ENCODE results near the gene LTBP1.

The LTBP1 gene

DNA sequence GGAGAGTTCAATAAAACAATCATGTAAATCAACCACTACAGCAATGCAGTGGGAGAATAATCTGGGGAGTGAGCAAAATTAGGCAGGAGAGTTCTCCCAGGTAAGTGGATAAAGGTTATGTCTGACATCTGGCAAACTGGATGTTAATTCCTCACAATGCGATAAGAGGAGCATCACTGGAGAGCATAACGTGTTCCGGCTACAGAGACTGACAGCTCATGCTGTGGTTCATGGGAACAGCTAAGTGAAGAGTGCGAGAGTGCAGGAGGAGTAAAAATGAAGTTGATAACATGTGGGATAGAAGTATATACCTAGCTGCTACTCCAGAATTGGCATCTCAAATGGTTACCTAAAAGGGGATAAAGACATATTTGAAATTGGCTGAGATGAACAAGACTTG is 153.2 kb downstream of the LTBP1 start:
- no peak for DNase-seq (ENCODE audit: low spot score)
- in situ Hi-C loops (cut with MboI; ENCODE audit: low sequenced_read_pairs, unreplicated experiment): no loop called here
- TF ChIP-seq, protein P1, sequence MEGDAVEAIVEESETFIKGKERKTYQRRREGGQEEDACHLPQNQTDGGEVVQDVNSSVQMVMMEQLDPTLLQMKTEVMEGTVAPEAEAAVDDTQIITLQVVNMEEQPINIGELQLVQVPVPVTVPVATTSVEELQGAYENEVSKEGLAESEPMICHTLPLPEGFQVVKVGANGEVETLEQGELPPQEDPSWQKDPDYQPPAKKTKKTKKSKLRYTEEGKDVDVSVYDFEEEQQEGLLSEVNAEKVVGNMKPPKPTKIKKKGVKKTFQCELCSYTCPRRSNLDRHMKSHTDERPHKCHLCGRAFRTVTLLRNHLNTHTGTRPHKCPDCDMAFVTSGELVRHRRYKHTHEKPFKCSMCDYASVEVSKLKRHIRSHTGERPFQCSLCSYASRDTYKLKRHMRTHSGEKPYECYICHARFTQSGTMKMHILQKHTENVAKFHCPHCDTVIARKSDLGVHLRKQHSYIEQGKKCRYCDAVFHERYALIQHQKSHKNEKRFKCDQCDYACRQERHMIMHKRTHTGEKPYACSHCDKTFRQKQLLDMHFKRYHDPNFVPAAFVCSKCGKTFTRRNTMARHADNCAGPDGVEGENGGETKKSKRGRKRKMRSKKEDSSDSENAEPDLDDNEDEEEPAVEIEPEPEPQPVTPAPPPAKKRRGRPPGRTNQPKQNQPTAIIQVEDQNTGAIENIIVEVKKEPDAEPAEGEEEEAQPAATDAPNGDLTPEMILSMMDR (IDR thresholded peaks at IDR 0.05; ENCODE audit: borderline replicate concordance, control extremely low read depth, extremely low read depth, insufficient read depth, missing control alignments): no peak

DNA sequence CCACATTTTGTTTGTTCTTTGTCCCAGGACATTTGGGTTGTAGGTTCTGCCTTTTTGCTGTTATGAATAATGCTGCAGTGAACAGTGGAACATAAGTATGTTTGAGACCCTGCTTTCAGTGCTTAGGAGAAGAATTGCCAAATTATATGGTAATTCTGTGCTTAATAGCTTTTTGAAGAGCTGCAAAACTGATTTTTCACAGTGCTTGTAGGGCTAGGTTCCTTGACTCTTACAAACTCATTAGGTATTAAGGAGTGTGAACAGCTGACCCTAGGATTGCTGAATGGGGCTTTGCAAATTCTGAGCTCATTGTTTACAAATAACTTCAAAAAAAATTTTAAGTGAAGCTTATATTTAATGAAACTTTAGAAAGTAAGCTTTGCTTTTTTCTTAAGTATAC is 154.2 kb downstream of the LTBP1 start:
- TF ChIP-seq, protein P1 (IDR thresholded peaks at IDR 0.05; ENCODE audit: borderline replicate concordance, control extremely low read depth, extremely low read depth, insufficient read depth, missing control alignments): no peak
- no peak for DNase-seq (ENCODE audit: low spot score)

DNA sequence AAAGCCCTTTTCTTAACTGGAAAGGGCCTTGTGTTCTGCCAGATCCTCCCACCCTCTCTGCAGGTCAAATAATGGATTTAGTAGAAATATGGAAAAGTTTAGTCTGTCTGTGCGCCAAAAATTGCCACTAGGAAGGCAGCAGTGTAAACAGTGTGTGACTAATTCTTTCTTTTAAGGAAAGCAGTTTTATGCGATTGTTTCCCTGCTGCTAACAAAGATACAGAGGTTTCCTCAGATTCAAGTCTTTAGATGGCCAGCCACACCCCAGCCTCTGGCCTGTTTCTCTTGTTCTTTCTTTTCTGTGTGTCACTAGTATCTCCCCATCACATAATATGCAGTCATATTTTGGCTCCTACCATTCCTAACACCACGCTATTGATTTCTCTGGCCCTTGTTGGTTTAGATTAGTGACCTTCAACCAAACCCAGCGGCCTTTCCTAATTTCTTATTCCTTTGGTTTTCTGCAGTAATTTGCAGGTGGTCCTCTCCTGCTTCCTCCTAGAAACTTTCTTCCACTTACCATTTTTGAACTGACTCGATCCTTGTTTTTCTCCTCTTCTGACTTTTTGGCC is 157.4 kb downstream of the LTBP1 start:
- in situ Hi-C loops (cut with MboI; ENCODE audit: low sequenced_read_pairs, unreplicated experiment): no loop called here
- no peak for DNase-seq (ENCODE audit: low spot score)
- TF ChIP-seq, protein P1 (IDR thresholded peaks at IDR 0.05; ENCODE audit: borderline replicate concordance, control extremely low read depth, extremely low read depth, insufficient read depth, missing control alignments): no peak

More for the DNA sequence above, 154.2 kb downstream of the LTBP1 start:
- in situ Hi-C loops (cut with MboI; ENCODE audit: low sequenced_read_pairs, unreplicated experiment): no loop called here

DNA sequence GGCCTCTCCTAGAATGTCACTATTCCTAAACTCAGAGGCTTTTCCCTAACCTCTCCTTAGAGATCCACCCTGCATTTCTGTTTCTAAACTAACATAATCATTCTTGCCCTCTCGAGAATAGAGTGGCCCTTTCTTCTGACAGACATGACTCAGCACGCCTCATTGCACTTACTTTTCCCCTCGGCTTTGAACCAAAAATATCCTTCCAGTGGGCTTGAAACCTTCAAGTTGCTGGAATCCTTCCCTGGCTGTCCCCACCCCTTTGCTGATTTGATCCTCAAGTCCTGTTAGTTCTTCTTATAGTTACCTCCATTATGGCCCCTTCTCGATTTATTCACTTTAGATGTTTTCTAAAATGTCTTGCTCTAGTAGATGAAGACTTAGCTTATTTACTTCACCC is 158.0 kb downstream of the LTBP1 start:
- TF ChIP-seq, protein P1 (IDR thresholded peaks at IDR 0.05; ENCODE audit: borderline replicate concordance, control extremely low read depth, extremely low read depth, insufficient read depth, missing control alignments): no peak
- in situ Hi-C loops (cut with MboI; ENCODE audit: low sequenced_read_pairs, unreplicated experiment): no loop called here
- no peak for DNase-seq (ENCODE audit: low spot score)

DNA sequence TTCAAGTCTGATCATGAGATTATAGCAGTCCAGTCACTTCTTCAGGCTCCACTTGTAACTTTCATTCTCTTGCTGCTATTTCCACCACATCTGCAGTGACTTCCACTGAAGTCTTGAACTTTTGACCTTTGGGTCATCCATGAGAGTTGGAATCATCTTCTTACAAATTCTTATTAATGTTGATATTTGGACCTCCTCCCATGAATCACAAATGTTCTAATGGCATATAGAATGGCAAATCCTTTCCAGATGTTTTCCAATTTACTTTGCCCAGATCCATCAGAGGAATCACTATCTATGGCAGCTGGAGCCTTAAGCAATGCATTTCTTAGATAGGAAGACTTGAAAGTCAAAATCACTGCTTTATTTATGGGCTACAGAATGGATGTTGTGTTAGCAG is 159.4 kb downstream of the LTBP1 start:
- in situ Hi-C loops (cut with MboI; ENCODE audit: low sequenced_read_pairs, unreplicated experiment): no loop called here
- no peak for DNase-seq (ENCODE audit: low spot score)
- TF ChIP-seq, protein P1 (IDR thresholded peaks at IDR 0.05; ENCODE audit: borderline replicate concordance, control extremely low read depth, extremely low read depth, insufficient read depth, missing control alignments): no peak

DNA sequence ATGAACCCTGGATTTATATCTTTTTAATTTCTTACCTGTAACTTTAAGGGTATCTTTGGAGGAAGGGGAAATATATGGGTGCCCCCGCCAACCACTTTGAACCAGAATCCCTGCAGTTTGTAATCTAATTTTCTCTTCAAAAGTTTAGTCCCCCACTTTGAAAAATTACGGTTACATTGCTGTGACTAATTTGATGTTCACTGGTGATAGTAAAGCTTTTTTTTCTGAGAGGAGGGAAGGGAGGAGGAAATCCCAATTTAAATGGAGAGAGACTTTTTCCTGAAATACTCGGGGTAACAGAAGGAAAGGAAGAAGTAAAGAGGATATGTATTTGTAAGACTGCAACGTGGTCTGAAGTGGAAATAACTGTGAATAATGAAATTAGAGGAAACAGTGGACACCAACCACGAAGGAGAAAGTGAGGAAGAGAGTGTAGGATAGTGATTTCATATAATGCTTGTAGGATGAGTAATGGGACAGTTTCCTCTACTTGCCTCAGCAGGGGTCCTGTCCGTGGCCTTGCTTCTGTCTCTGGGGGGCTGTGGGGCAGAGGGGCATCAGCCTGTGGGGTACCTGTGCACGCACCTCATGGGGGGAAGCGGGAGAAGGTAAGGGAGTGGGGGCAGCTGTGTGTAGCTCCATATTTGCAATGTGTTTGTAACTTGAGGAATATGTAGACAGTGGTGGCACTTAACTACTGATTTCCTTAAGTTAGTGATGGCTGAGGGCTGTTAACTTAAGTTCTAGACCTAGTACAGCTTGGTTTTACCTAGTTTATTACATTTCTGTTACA is 161.1 kb downstream of the LTBP1 start:
- in situ Hi-C loops (cut with MboI; ENCODE audit: low sequenced_read_pairs, unreplicated experiment): no loop called here
- TF ChIP-seq, protein P1 (IDR thresholded peaks at IDR 0.05; ENCODE audit: borderline replicate concordance, control extremely low read depth, extremely low read depth, insufficient read depth, missing control alignments): no peak
- DNase-seq (ENCODE audit: low spot score): no peak

All from GM13976 (cell line).